ENCODE measurements around the gene LRP10.
A peak's percentile ranks its signal among the peaks of the same experiment; 100 is the strongest.

The LRP10 gene

GRCh38 chr14:22866874-22867273, 4.7 kb upstream of the LRP10 start:
- no peak for DNase-seq

- DNase-seq: peak in 1 of 3 donors; percentile 50
Observed at GRCh38 chr14:22870811-22871223, 723 bp upstream of the LRP10 start.

- DNase-seq: peak; percentile 77 to 85 (median 84)
Observed at GRCh38 chr14:22872033-22872832, 693 bp downstream of the LRP10 start.

- DNase-seq: no peak
Observed at GRCh38 chr14:22872833-22873520, 1.4 kb downstream of the LRP10 start.

- DNase-seq: peak in 1 of 3 donors; percentile 8
Observed at GRCh38 chr14:22875003-22875747, 3.6 kb downstream of the LRP10 start.

- DNase-seq: peak in 1 of 3 donors; percentile 13
Observed at GRCh38 chr14:22875748-22876319, 4.3 kb downstream of the LRP10 start.

GRCh38 chr14:22877000-22877501, 5.5 kb downstream of the LRP10 start:
- no peak for DNase-seq

GRCh38 chr14:22878271-22879246, 7.0 kb downstream of the LRP10 start:
- no peak for DNase-seq

GRCh38 chr14:22882064-22882463, 10.5 kb downstream of the LRP10 start:
- DNase-seq: no peak

- peak; percentile 22 to 35 (median 30) for DNase-seq
Observed at GRCh38 chr14:22882529-22883172, 11.1 kb downstream of the LRP10 start.

GRCh38 chr14:22883173-22883976, 11.8 kb downstream of the LRP10 start, which contains the start of gene REM2:
REM2 (plus strand) TSS chr14:22883222; CDS start chr14:22883288, 66 bp downstream.
- DNase-seq: no peak

GRCh38 chr14:22884076-22884737, 12.7 kb downstream of the LRP10 start:
- peak; percentile 41 to 62 (median 58) for DNase-seq

GRCh38 chr14:22884738-22885523, 13.4 kb downstream of the LRP10 start:
- DNase-seq: no peak

GRCh38 chr14:22885975-22886374, 14.4 kb downstream of the LRP10 start:
- no peak for DNase-seq

- DNase-seq: peak; percentile 48 to 76 (median 52)
Observed at GRCh38 chr14:22886500-22887259, 15.1 kb downstream of the LRP10 start.

- DNase-seq: peak; percentile 18 to 42 (median 19)
Observed at GRCh38 chr14:22887260-22887989, 15.9 kb downstream of the LRP10 start.

- DNase-seq: no peak
Observed at GRCh38 chr14:22887990-22888378, 16.4 kb downstream of the LRP10 start.

Data from suppressor macrophage treated with lipopolysaccharide for 1 hour (primary cell).